Activated T-helper 17 cell treated with anti-CD3 and anti-CD28 coated beads, Interleukin-2, amount 50 U/mL, for 72 hours (primary cell): Measurements from ENCODE around the gene RSPH1. TPM values are rescaled to one million over a fixed set of nuclear protein-coding genes. Genes with fewer than 3 reads are reported as not detected.

Source experiments
- ATAC-seq: fragments of 150-1000 bp; cut with Tn5 transposase; replicated peaks from 2 replicates; pipeline ENCODE4 v1.10.0; 2021; ENCODE audit warnings: mild to moderate bottlenecking, moderate library complexity
- H3K27ac Mint-ChIP-seq: one replicate; pipeline ENCODE4 v1.8.0; 2022; ENCODE audit warnings: mixed read lengths
- H3K27me3 Mint-ChIP-seq: one replicate; pipeline ENCODE4 v1.8.0; 2022; ENCODE audit warnings: mixed read lengths
- H3K36me3 Mint-ChIP-seq: one replicate; pipeline ENCODE4 v1.8.0; 2022; ENCODE audit warnings: low read depth, mild to moderate bottlenecking, mixed read lengths
- H3K4me1 Mint-ChIP-seq: one replicate; pipeline ENCODE4 v1.8.0; 2022; ENCODE audit warnings: mixed read lengths
- H3K4me3 Mint-ChIP-seq: one replicate; pipeline ENCODE4 v1.8.0; 2022; ENCODE audit warnings: mild to moderate bottlenecking, mixed read lengths
- H3K9me3 Mint-ChIP-seq: one replicate; pipeline ENCODE4 v1.8.0; 2022; ENCODE audit warnings: mixed read lengths
- total RNA-seq, 2 donors: library from RNA; stranded (reverse); gene quantifications; one replicate each; pipeline ENCODE4 v1.2.3, GENCODE V29; 2022

Gene RSPH1
- total RNA-seq, 2 donors from 2014 or later = 0.82 TPM; not detected in 1

DNA sequence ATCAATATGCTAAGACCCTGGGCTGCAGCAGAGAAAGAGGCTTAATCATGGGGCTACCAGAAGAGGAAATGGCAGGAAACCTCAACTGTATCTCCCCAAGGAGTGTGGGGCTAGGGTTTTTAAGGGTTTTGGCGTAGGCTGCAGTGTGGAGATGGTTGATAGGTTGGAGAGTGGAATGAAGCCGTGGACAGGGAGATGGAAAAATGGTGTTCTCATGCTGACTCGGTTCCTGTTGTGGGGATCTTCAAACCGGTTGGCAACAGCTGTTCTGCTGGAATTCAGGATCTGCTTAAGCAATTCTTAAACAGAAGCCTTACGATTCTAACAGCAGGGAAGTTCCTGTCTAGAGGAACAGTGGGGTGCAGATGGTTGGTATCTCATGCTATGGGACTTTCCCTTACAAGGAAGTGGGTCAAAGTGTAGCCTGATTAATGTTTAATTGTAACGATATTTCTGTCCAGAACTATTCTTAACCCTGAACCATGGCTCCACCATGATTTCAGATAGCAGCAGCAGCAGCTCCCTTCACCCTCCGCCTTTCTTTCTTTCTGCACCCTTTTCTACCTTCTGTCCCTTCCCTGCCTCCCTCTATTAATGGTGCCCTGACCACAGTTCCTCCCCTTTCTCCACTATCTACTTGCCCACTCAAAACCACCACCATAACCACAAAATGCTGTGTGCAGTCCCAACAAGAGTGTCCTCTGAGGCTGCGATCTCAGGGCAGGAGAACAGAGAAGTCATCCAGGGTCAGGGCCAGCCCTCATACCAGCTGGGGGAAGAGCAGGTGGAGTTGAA is 30.8 kb downstream of the RSPH1 start:
- peaks cover 49% of the 10 kb centered on the region for H3K4me1 Mint-ChIP-seq
- peak overlapping the region; percentile 93 for H3K27ac Mint-ChIP-seq
- peak overlapping the region; percentile 79 for H3K4me3 Mint-ChIP-seq
- ATAC-seq = no peak
- no peaks in the 10 kb centered on the region for H3K27me3 Mint-ChIP-seq
- H3K36me3 Mint-ChIP-seq = no peaks in the 10 kb centered on the region
- H3K9me3 Mint-ChIP-seq = peaks cover 6% of the 10 kb centered on the region

DNA sequence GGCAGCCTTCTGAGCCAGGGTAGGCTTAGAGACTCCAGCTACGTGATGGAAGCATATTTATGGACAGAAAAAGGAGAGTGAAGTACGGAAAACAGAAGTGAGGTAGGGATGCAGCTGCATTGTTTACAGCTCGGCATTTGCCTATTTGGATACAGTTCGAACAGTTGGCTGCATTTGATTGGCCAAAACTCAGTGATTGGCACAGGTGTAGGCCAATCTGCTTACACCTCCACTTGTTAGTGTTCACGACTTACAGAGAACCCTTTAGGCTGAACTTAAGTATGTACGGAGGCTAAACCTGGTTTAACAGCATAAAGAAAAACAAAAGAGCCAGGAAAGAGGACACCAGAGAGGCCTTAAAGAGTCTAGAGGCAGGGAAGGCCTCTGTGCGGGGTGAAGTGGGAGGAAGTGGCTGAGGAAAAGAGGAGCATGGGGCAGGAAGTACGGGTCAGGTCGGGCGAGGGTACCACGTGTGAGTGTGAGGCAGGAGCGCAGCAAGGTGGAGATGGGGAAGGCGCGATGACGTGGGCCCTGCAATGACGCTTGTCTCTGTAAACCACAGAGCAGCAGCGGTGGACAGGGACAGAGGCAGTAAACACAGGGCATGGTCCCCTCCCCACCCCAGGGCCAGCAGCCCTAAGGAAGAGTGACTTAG is 32.0 kb downstream of the RSPH1 start:
- peak overlapping the region; percentile 79 for H3K4me3 Mint-ChIP-seq
- peaks cover 6% of the 10 kb centered on the region for H3K9me3 Mint-ChIP-seq
- no peaks in the 10 kb centered on the region for H3K36me3 Mint-ChIP-seq
- H3K27me3 Mint-ChIP-seq = no peaks in the 10 kb centered on the region
- H3K4me1 Mint-ChIP-seq = peaks cover 49% of the 10 kb centered on the region
- ATAC-seq = peak; percentile 82
- H3K27ac Mint-ChIP-seq = peak overlapping the region; percentile 93

DNA sequence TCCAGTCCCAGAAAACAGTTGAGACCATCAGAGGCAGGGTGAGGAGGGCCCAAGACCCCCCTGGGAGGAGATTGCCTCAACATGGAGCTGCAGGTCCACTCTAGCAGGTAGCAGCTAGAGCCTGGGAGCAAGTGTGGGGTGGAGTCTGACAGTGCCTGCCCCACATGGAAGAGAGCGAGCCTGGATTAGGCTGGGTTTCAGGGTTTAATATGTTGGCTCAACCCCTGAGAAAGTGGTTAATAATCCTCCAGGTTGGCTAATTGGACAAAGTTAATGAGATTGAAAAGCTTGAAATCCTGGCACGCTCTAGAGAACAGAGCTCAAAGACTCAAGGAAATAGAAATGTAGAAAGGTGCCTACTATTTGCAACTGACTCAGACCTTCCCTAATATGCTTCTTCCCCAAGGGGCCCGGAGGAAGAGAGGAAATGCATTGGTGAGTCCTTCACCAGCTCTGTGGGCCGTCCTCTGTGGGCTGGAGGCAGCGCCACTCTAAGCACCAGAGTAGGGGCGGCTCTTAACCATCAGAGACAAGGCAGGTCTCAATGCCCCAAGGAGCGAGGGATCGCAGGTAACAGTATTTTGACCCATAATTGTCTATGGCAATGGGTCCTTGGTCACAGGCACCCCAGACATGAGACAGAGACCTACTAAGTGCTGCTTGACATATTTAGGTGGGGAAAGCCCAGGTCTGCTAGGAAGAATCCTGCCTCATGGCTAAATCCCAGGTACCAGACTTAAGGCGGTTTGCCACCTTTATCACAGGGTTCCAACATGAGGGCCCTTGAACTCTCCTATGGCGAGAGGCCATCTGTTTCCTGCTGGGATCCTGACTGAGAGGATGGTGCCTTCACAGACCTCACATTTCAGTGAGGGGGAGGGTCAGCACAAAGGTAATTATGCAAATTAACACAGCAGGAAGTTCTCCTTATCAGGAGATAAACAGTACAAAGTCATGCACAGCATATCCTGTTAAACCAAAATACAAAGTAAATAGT is 33.8 kb downstream of the RSPH1 start:
- H3K27ac Mint-ChIP-seq = peak overlapping the region; percentile 79
- peak overlapping the region; percentile 57 for H3K4me3 Mint-ChIP-seq
- H3K4me1 Mint-ChIP-seq = peaks cover 45% of the 10 kb centered on the region
- no peak for ATAC-seq
- peaks cover 6% of the 10 kb centered on the region for H3K9me3 Mint-ChIP-seq
- H3K36me3 Mint-ChIP-seq = no peaks in the 10 kb centered on the region
- no peaks in the 10 kb centered on the region for H3K27me3 Mint-ChIP-seq

DNA sequence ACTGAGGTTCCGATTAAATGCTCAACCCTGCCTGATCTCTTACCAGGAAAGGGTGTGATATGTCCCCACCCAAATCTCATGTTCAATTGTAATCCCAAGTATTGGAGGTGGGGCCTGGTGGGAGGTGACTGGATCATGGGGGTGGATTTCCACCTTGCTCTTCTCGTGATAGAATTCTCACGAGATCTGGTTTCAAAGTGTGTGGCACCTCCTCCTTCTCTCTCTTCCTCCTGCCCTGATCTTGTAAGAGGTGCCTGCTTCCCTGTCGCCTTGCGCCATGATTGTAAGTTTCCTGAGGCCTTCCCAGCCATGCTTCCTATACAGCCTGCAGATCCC is 34.9 kb downstream of the RSPH1 start:
- H3K9me3 Mint-ChIP-seq = peaks cover 6% of the 10 kb centered on the region
- H3K4me3 Mint-ChIP-seq = peak overlapping the region; percentile 57
- H3K4me1 Mint-ChIP-seq = peaks cover 54% of the 10 kb centered on the region
- no peaks in the 10 kb centered on the region for H3K36me3 Mint-ChIP-seq
- no peaks in the 10 kb centered on the region for H3K27me3 Mint-ChIP-seq
- H3K27ac Mint-ChIP-seq = peak overlapping the region; percentile 79
- no peak for ATAC-seq

DNA sequence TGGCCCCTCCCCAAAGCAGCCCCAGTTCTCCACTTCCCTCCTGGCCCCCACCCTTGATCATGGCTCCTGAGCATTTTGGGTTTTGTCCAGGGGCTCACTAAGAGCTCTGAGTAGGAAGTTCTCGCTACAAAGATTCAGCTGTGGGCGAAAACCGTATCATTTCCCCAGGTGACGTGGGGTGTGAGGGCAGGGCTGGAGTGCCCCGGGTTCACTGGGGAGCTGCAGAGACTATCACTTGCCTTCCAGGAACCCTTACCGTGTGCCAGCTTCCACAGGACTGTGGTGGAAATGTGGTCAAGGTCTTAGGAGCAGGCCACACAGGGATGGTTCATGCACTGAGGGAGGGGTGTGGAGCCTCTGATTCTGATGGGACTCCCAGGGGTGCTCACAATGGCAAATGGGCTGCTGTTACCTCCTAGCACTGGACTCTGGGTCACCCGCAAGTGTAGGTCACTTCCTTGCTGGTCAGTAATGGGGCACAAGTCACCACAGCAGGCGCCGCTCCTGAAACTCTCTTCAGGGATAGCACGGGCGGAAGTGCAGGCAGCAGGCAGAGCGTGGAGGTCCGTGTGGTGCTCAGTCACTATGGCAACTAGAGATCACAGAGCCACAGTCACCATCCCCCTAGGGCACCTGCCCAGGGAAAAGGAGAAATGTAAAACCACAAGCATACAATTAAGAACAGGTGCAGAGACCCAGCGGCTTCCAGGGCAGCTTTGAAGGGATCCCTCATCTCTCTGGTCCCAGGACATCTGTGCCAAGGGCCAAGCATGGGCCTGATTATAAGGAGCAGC is 35.4 kb downstream of the RSPH1 start:
- Mint-ChIP-seq H3K4me3 (peak overlapping the region; percentile 57), H3K4me1 (peaks cover 50% of the 10 kb centered on the region), H3K27me3 (no peaks in the 10 kb centered on the region), H3K36me3 (no peaks in the 10 kb centered on the region), H3K27ac (peak overlapping the region; percentile 79), H3K9me3 (peaks cover 6% of the 10 kb centered on the region)
- peak; percentile 35 for ATAC-seq

DNA sequence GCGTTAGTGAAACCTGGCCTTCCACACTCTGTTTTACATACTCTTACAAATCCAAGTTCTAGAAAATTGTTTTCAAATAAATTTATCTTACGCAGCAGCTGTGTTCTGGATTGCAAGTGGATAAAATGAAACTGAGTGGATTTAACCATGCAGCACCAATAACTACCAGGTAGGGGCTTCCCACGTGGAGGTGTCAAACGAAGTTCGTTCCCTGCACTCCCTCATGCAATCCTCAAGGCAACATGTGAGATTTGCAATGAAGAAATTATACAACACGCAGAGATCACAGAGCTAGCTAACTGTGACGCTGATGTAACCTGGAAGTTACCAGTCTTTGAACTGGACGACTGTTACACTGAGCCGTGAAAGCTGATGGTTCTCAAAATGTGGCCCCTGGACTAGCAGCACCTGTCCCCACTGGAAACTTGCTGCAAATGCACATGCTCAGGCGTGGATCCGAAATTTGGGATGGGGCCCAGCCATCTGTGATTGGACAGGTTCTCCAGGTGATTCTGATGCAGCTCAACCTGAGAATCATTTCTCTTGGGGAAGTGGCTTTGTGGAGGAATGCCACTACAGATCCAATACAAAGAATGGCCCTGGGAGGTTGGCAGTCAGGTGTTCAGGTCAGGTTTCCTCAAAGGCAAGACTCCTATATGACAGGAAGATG is 36.3 kb downstream of the RSPH1 start:
- Mint-ChIP-seq H3K4me3 (no peak overlapping the region), H3K27ac (peak overlapping the region; percentile 79), H3K36me3 (no peaks in the 10 kb centered on the region), H3K4me1 (peaks cover 41% of the 10 kb centered on the region), H3K9me3 (peaks cover 6% of the 10 kb centered on the region), H3K27me3 (no peaks in the 10 kb centered on the region)
- no peak for ATAC-seq

DNA sequence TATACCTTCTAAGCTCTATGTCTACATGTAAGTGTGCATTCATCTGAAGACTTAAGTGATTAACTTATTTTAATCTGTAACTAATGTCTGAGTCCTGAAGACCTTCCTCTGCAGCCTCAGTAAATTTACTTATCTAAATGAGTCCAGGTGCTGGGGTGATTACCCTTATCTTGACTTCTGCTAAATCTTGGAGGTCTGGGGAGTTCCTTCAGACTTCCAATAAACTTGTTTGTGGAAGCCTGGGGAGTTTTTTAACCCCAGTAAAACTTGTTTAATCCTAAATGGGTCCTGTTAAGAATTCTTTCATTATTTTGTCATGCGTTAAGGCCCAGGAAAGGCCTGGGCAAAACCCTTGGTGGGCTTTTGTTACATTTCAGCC is 37.0 kb downstream of the RSPH1 start:
- no peak for ATAC-seq
- Mint-ChIP-seq H3K4me1 (peaks cover 37% of the 10 kb centered on the region), H3K9me3 (peaks cover 4% of the 10 kb centered on the region), H3K27ac (no peak overlapping the region), H3K27me3 (no peaks in the 10 kb centered on the region), H3K4me3 (no peak overlapping the region), H3K36me3 (no peaks in the 10 kb centered on the region)

DNA sequence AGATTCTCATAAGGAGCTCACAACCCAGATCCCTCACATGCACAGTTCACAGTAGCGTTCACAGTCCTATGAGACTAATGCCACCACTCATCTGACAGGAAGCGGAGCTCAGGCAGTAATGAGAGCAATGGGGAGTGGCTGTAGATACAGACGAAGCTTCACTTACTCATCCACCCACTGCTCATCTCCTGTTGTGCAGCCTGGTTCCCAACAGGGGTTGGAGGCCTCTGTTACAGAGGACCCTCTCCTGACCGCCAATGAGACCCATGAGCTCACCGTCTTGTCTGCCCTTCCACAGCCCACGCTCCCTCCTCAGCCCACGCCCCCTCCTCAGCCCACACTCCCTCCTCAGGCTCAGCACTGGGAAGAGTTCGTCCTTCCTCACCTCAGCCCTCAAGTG is 39.6 kb downstream of the RSPH1 start:
- H3K4me1 Mint-ChIP-seq = peaks cover 22% of the 10 kb centered on the region
- peak; percentile 97 for ATAC-seq
- H3K27me3 Mint-ChIP-seq = no peaks in the 10 kb centered on the region
- H3K36me3 Mint-ChIP-seq = no peaks in the 10 kb centered on the region
- H3K4me3 Mint-ChIP-seq = peak overlapping the region; percentile 45
- no peaks in the 10 kb centered on the region for H3K9me3 Mint-ChIP-seq
- peak overlapping the region; percentile 31 for H3K27ac Mint-ChIP-seq

DNA sequence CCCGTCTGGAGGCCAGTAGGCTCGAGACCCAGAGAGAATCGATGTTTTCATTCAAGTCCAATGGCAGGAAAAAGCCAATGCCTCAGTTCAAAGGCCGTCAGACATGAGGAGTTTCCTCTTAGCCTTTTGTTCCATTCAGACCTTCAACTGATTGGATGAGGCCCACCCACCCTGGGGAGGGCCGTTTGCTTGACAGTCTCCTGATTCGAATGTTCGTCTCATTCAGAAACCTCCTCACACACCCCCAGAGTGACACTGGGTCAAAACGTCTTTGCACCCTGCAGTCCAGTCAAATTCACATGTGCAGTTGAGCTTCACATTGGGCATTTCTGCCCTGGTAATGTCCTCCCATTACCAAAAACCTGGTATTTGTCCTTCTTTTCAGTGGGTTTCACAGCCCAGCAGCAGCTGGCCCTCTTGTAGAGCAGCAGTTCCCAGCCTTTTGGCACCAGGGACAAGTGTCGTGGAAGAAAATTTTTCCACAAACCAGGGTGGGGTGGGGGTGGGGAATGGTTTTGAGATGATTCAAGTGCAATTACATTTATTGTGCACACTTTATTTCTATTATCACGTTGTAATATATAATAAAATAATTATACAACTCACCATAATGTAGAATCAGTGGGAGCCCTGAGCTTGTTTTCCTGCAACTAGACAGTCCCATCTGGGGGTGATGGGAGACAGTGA is 40.1 kb downstream of the RSPH1 start:
- H3K4me1 Mint-ChIP-seq = peaks cover 16% of the 10 kb centered on the region

DNA sequence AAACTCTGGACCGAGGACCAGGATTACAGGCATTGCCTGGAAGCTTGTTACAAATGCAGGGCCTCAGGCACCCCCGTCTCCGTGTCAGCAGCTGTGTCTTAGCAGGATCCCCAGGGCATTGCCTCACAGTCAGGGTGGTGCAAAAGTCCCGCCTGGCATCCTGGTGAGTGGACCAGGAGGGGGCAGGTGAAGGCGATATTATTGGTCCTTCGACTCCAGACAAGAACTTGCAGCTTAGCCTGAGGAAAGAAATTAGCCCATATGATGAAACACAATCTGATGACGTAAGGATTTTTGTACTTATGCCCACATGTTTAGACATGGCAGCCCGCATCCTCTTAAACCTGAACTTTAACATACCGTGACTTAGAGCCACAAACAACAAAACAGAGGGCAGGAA is 40.8 kb downstream of the RSPH1 start:
- no peaks in the 10 kb centered on the region for H3K27me3 Mint-ChIP-seq
- ATAC-seq = no peak

More for the DNA sequence above, 40.1 kb downstream of the RSPH1 start:
- peak overlapping the region; percentile 45 for H3K4me3 Mint-ChIP-seq
- no peaks in the 10 kb centered on the region for H3K27me3 Mint-ChIP-seq
- H3K9me3 Mint-ChIP-seq = no peaks in the 10 kb centered on the region
- H3K36me3 Mint-ChIP-seq = no peaks in the 10 kb centered on the region
- ATAC-seq = no peak
- H3K27ac Mint-ChIP-seq = peak overlapping the region; percentile 31

DNA sequence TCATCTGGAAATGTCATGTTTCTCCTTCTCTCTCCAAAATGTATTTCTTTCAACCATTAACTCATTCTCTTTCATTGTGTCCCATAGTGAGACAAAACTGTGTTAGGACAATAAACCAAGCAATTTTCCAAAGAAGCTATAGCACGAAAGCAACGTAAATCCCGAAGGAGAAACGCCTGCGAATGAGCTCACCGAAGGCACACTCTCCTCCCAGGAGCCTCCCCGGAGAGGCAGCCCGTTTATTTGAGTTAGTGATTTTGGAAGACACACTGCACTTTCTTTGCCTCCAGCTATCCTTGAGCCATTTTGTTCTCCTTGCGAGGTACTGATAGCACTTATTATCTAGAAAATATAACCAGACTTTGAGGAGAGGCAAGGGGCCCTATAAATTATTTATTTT is 41.2 kb downstream of the RSPH1 start:
- no peaks in the 10 kb centered on the region for H3K36me3 Mint-ChIP-seq
- no peaks in the 10 kb centered on the region for H3K9me3 Mint-ChIP-seq
- H3K4me3 Mint-ChIP-seq = no peak overlapping the region
- H3K27ac Mint-ChIP-seq = no peak overlapping the region
- no peak for ATAC-seq
- H3K4me1 Mint-ChIP-seq = peaks cover 19% of the 10 kb centered on the region
- H3K27me3 Mint-ChIP-seq = no peaks in the 10 kb centered on the region

More for the DNA sequence above, 40.8 kb downstream of the RSPH1 start:
- Mint-ChIP-seq H3K4me3 (no peak overlapping the region), H3K27ac (no peak overlapping the region), H3K36me3 (no peaks in the 10 kb centered on the region), H3K4me1 (peaks cover 15% of the 10 kb centered on the region), H3K9me3 (no peaks in the 10 kb centered on the region)

DNA sequence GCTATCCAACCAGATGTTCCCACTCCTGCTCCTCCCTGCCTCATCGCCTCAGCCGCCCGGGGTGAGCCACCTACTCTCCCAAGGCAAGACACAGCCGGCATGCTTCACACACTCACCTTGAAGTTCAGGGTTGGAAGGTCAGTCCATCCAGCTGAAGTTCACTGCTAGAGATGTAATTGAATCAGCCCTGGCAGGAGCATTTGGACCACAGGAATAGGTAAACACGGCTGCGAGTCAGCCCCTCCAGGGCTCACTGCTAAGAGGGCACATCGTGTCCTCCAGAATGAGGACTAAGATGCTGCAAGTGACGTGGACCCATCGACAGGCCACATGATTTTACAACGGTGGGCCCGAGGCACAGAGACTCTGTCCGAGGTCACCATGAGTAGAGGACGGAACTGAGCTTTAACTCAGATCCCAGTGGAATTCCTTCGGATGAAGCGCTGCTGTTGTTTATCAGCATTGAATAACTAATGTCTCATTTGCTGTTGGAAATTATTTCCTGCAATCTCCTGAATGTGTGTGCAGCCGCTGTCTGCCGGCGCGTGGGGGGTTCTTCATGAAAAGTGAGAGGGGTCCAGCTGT is 41.9 kb downstream of the RSPH1 start:
- no peak overlapping the region for H3K27ac Mint-ChIP-seq
- ATAC-seq = no peak

More for the DNA sequence above, 41.9 kb downstream of the RSPH1 start:
- Mint-ChIP-seq H3K9me3 (no peaks in the 10 kb centered on the region), H3K27me3 (no peaks in the 10 kb centered on the region), H3K4me1 (peaks cover 21% of the 10 kb centered on the region), H3K36me3 (no peaks in the 10 kb centered on the region), H3K4me3 (no peak overlapping the region)
